ENCODE measurements around the gene RPL37A.
"Not testable (repeated sequence)": the region's sequence is repeated elsewhere in the genome, so short reads cannot be mapped to it uniquely, and the experiment has no call there.

RPL37A gene

DNA sequence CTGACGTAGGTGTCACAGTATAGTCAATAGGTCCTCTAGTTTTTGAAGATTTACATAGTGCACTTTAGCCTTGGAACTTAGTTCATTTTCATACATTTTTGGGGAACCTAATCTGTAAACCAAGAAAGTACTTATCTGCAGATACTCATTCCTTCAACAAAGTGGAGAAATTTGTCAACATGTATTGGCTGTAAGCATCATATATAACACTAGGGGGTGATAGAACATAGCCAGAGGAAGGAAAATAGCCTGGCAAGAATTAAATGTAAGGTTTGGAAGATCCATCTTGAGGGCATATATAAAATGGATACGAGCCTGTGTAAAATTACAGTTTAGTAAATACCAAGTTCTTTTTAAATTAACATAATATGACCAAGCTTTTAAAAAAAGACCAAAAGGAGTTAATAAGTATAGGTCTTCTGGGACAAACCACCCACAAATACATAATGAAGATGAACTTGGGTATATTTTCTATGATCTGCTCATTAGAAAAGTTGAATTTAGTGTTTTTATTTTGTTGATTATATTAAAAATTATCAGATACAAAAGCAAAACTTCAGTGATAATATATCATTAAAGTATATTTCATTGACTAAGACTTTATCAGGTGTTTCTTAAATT lies 18.2 kb downstream of the RPL37A start:
- intact Hi-C loops (cut with micrococcal nuclease) = loop anchor here (10.0 kb wide), 1 partner anchor 988 kb away; no protein-coding TSS in a partner anchor
- Mint-ChIP-seq H3K27me3 (no peaks in the 10 kb centered on the region), H3K36me3 (ENCODE audit: low read depth) (no peaks in the 10 kb centered on the region)

DNA sequence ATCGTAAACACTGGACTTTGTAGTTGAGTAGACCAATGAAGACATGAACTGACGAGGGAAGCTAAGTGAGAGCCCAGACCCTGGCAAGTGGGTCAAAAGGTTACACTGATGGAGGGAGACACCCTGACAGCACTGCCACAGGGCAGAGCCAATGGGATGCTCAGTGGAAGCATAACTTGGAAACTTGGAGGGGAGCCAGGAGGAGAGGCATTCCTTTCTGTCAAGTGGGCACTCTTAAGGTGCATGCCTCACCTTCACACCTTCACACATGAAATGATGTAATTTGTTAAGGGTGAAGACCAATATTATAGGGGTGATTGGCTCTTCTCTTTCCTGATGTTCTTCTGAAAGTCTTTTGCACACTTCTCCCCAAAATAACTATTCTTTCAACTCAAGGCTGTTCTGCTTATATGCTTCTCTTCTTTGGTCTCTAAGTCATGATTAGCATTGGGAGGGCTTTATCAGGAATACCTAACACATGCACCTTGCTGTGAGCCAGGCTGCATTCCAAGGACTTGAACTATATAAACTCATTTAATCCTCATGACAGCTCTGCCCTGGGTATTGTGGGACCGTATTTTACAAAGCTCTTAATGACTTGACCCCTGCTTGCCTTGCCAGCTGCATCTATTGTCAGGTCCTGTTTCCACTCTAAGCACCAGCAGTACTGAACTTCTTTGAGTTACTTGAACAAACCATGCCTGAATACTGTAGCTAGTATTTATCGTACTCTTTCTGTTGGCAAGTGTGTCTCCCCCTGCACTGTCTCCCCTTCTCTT lies 19.0 kb downstream of the RPL37A start:
- intact Hi-C loops (cut with micrococcal nuclease) = loop anchor here (10.0 kb wide), 1 partner anchor 987 kb away; no protein-coding TSS in a partner anchor
- Mint-ChIP-seq H3K4me1 (ENCODE audit: low read depth) (no peaks in the 10 kb centered on the region), H3K27ac (no peak overlapping the region), H3K36me3 (ENCODE audit: low read depth) (no peaks in the 10 kb centered on the region), H3K27me3 (no peaks in the 10 kb centered on the region), H3K4me3 (no peak overlapping the region), H3K9me3 (no peaks in the 10 kb centered on the region)

More for the DNA sequence above, 18.2 kb downstream of the RPL37A start:
- Mint-ChIP-seq H3K27ac (no peak overlapping the region), H3K4me1 (ENCODE audit: low read depth) (no peaks in the 10 kb centered on the region), H3K4me3 (no peak overlapping the region), H3K9me3 (no peaks in the 10 kb centered on the region)

- H3K27me3 Mint-ChIP-seq; H3K27ac Mint-ChIP-seq; H3K4me3 Mint-ChIP-seq; H3K4me1 Mint-ChIP-seq (ENCODE audit: low read depth); H3K36me3 Mint-ChIP-seq (ENCODE audit: low read depth); H3K9me3 Mint-ChIP-seq: not testable (repeated sequence)
- intact Hi-C loops (cut with micrococcal nuclease) = loop anchor here (1.0 to 10.0 kb wide), 2 partner anchors 148 to 986 kb away; no protein-coding TSS in a partner anchor
Measured at GRCh38 chr2:216518566-216519119, 20.0 kb downstream of the RPL37A start.

GRCh38 chr2:216519154-216519762 lies 20.6 kb downstream of the RPL37A start:
- Mint-ChIP-seq H3K27me3 (peaks cover 1% of the 10 kb centered on the region), H3K4me1 (ENCODE audit: low read depth) (no peaks in the 10 kb centered on the region), H3K27ac (no peak overlapping the region), H3K36me3 (ENCODE audit: low read depth) (no peaks in the 10 kb centered on the region), H3K4me3 (no peak overlapping the region), H3K9me3 (no peaks in the 10 kb centered on the region)
- intact Hi-C loops (cut with micrococcal nuclease) = loop anchor here (1.0 to 10.0 kb wide), 2 partner anchors 147 to 986 kb away; no protein-coding TSS in a partner anchor

DNA sequence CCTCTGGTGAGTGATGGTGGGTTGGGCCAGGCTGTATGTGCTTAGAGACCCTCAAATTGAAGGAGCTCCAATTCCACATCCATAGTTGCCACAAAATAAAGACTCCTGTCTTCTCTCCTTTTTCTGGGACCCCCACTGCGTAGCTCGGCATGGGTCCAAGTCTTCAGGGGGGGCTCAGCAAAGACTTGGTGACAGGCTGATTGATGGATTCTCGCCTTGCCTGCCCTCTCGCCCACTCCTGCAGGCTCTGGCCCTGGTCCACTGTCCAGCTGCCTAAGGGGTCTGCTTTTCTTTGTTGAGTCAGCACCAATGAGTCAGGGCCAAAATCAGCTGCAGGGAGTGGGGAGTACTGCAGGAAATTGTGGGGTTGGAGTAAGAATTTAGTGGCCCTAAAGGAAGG lies 21.5 kb downstream of the RPL37A start:
- intact Hi-C loops (cut with micrococcal nuclease) = no loop called here
- H3K27me3 Mint-ChIP-seq = peaks cover 1% of the 10 kb centered on the region
- H3K36me3 Mint-ChIP-seq (ENCODE audit: low read depth) = no peaks in the 10 kb centered on the region
- no peak overlapping the region for H3K27ac Mint-ChIP-seq
- H3K4me1 Mint-ChIP-seq (ENCODE audit: low read depth) = no peaks in the 10 kb centered on the region
- no peak overlapping the region for H3K4me3 Mint-ChIP-seq
- no peaks in the 10 kb centered on the region for H3K9me3 Mint-ChIP-seq

DNA sequence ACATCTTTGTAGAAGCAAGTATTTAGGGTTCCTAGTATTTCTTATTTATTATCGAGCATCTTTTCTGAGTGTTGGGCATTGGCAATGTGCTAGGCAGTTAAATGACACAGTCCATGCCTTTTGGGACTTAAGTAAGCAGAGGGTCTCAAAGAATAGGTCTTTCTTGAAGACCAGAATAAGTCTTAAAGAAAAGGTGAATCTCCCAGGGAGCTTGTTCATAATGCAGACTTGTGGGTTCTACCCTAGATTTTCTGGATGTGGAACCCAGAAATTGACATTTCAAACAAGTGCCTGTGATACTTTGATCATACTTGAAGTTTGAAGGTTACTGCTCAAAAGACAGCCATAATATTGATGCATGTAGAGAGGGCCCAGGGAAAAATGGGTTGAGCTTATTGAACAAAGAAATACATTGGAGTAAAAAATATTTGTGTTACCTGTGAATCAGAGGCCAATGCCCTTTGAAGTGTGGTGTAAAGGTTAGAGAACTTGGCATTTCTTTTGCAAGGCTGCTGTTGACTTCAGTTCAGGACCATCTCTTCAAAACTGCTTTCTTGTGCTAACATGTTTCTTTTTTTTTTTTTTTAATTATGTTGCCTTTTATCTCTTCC lies 24.4 kb downstream of the RPL37A start:
- intact Hi-C loops (cut with micrococcal nuclease) = no loop called here
- H3K9me3 Mint-ChIP-seq = no peaks in the 10 kb centered on the region

GRCh38 chr2:216525972-216526371 lies 27.3 kb downstream of the RPL37A start:
- intact Hi-C loops (cut with micrococcal nuclease) = no loop called here
- no peaks in the 10 kb centered on the region for H3K9me3 Mint-ChIP-seq
- H3K27ac Mint-ChIP-seq = no peak overlapping the region
- H3K27me3 Mint-ChIP-seq = peaks cover 5% of the 10 kb centered on the region
- no peaks in the 10 kb centered on the region for H3K36me3 Mint-ChIP-seq (ENCODE audit: low read depth)
- H3K4me3 Mint-ChIP-seq = no peak overlapping the region
- no peaks in the 10 kb centered on the region for H3K4me1 Mint-ChIP-seq (ENCODE audit: low read depth)

More for the DNA sequence above, 24.4 kb downstream of the RPL37A start:
- H3K27me3 Mint-ChIP-seq = peaks cover 5% of the 10 kb centered on the region
- no peak overlapping the region for H3K27ac Mint-ChIP-seq
- no peaks in the 10 kb centered on the region for H3K36me3 Mint-ChIP-seq (ENCODE audit: low read depth)
- H3K4me1 Mint-ChIP-seq (ENCODE audit: low read depth) = no peaks in the 10 kb centered on the region
- no peak overlapping the region for H3K4me3 Mint-ChIP-seq

DNA sequence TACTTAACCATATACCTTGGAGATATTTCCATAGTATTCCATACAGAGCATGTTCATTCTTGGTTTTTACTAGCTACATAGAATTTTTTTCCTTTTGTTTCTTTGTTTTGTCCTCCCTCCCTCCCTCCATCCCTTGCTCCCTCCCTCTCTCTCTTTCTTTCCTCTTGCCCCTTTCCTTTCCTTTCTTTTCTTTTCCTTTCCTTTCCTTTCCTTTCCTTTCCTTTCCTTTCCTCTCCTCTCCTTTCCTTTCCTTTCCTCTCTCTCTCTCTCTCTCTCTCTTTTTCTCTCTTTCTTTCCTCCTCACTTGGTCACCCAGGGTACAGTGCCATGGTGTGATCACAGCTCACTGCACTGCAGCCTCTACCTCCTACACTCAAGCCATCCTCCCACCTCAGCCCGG lies 28.3 kb downstream of the RPL37A start:
- no peak overlapping the region for H3K4me3 Mint-ChIP-seq
- H3K27me3 Mint-ChIP-seq = peaks cover 5% of the 10 kb centered on the region
- no peak overlapping the region for H3K27ac Mint-ChIP-seq
- H3K36me3 Mint-ChIP-seq (ENCODE audit: low read depth) = no peaks in the 10 kb centered on the region
- no peaks in the 10 kb centered on the region for H3K9me3 Mint-ChIP-seq
- no peaks in the 10 kb centered on the region for H3K4me1 Mint-ChIP-seq (ENCODE audit: low read depth)
- intact Hi-C loops (cut with micrococcal nuclease) = no loop called here

DNA sequence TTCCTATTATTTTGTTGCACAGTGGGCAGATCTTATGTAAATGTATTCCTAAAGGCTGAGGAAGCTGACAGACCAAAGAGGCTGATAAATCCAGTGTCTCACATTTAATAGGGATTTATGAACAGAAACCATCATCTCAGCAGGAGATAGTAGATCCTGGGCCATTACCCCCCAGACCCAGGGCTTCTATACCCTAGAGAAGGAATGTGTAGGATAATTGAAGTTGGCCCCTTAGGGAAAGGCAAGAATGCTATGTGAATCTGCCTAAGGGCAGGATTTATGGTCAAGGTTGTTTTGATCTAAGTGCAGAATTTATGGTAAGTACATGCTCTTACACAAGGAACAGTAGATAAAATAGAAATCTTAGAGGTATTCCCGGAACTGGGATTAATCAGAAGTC lies 29.0 kb downstream of the RPL37A start:
- intact Hi-C loops (cut with micrococcal nuclease) = no loop called here
- no peaks in the 10 kb centered on the region for H3K36me3 Mint-ChIP-seq (ENCODE audit: low read depth)
- no peak overlapping the region for H3K4me3 Mint-ChIP-seq
- H3K27ac Mint-ChIP-seq = no peak overlapping the region
- H3K4me1 Mint-ChIP-seq (ENCODE audit: low read depth) = no peaks in the 10 kb centered on the region
- no peaks in the 10 kb centered on the region for H3K9me3 Mint-ChIP-seq
- H3K27me3 Mint-ChIP-seq = peaks cover 5% of the 10 kb centered on the region

- H3K27ac Mint-ChIP-seq = no peak overlapping the region
- no peaks in the 10 kb centered on the region for H3K36me3 Mint-ChIP-seq (ENCODE audit: low read depth)
Measured at GRCh38 chr2:216532562-216532961, 33.9 kb downstream of the RPL37A start.

DNA sequence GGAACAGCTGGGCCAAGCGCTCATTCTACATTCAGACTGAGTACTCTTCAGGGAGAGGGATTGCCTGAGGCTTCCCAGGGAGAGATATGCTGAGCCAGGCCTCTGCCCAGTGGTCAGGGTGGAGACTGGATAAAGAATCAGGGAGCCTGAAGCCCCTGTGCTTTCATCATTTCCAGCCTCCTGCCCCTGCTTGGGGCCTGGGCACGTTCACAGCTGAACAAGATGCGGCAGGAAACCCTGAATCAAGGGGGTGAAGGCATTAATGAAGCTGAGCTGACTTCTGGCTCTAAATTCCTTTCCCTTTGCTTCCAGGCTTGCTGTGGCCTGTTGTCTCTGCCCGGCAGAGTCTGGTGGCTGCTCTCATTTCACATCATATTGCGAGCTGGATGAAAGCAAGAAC lies 35.0 kb downstream of the RPL37A start:
- H3K27me3 Mint-ChIP-seq = no peaks in the 10 kb centered on the region
- H3K4me1 Mint-ChIP-seq (ENCODE audit: low read depth) = peaks cover 8% of the 10 kb centered on the region
- no peak overlapping the region for H3K27ac Mint-ChIP-seq
- H3K4me3 Mint-ChIP-seq = no peak overlapping the region
- no peaks in the 10 kb centered on the region for H3K9me3 Mint-ChIP-seq
- intact Hi-C loops (cut with micrococcal nuclease) = no loop called here
- no peaks in the 10 kb centered on the region for H3K36me3 Mint-ChIP-seq (ENCODE audit: low read depth)

More at GRCh38 chr2:216532562-216532961, 33.9 kb downstream of the RPL37A start:
- intact Hi-C loops (cut with micrococcal nuclease) = no loop called here
- Mint-ChIP-seq H3K9me3 (no peaks in the 10 kb centered on the region), H3K4me1 (ENCODE audit: low read depth) (peaks cover 8% of the 10 kb centered on the region), H3K27me3 (no peaks in the 10 kb centered on the region), H3K4me3 (no peak overlapping the region)

DNA sequence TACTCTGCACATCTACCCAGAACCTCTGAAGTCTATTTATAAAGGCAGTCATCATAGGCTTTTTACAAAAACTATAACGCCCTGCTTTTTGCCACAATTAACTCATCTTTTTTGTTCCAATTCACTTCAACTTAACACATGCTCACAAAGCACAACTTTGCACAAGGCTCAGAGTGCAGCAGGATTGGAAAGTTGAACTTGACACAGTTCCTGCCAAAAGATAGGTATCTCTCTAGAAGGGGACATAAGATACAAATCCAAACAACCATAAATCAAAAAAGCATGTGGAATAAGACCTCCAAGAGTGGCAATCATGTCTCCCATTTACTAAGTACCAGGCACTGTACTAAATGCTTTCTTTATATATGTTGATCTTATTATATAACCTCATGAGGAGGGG lies 36.2 kb downstream of the RPL37A start:
- Mint-ChIP-seq H3K36me3 (ENCODE audit: low read depth) (no peaks in the 10 kb centered on the region), H3K4me1 (ENCODE audit: low read depth) (peaks cover 8% of the 10 kb centered on the region), H3K27me3 (no peaks in the 10 kb centered on the region), H3K27ac (no peak overlapping the region), H3K4me3 (no peak overlapping the region), H3K9me3 (no peaks in the 10 kb centered on the region)
- intact Hi-C loops (cut with micrococcal nuclease) = no loop called here

DNA sequence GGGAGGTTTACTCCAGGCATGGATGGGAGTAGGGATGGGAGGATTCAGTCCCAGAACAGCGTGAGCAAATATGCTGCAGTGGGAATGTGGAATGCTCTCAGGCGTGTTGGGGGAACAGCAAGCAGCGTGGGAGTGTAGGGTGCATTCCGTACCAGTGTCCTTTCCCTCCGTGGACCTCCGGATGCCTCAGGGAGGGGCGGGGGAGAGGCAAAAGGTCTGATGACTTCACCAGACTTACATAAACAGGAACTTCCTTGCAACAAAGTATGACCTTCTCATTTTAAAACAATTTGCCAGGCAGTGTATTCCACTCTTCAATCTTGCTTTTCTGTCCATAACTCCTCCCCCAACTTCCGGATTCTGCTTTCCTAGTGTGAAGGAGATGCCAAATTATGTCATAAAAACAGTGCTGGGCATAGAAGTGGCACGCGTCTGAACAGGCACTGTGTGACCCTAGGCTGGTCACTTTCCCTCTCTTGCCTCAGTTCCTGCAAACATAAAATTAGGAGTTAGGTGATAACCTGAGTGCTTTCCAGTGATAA lies 36.9 kb downstream of the RPL37A start:
- H3K36me3 Mint-ChIP-seq (ENCODE audit: low read depth) = no peaks in the 10 kb centered on the region
- no peaks in the 10 kb centered on the region for H3K9me3 Mint-ChIP-seq
- no peaks in the 10 kb centered on the region for H3K27me3 Mint-ChIP-seq
- peaks cover 8% of the 10 kb centered on the region for H3K4me1 Mint-ChIP-seq (ENCODE audit: low read depth)
- intact Hi-C loops (cut with micrococcal nuclease) = no loop called here
- no peak overlapping the region for H3K27ac Mint-ChIP-seq
- no peak overlapping the region for H3K4me3 Mint-ChIP-seq
